ENCODE measurements around the gene DENND1A. TPM values are rescaled to one million over a fixed set of nuclear protein-coding genes. Genes with fewer than 3 reads are reported as not detected.

The DENND1A gene
- total RNA-seq, 4 donors from 2014 or later: 15.8 to 33.5 (median 23.9) TPM

GRCh38 chr9:123591283-123591682 lies 338.6 kb downstream of the DENND1A start:
- Histone ChIP-seq H3K27me3 (no peaks in the 10 kb centered on the region), H3K4me3 (no peak overlapping the region), H3K36me3 (peaks cover 7% of the 10 kb centered on the region), H3K27ac (no peak overlapping the region), H3K4me1 (no peaks in the 10 kb centered on the region), H3K9me3 (peaks cover 10% of the 10 kb centered on the region)
- 89% methylated on average over 4 of the region's 4 CpGs for WGBS
- TF ChIP-seq CTCF (IDR thresholded peaks at IDR 0.05): no peak
- TF ChIP-seq POLR2AphosphoS5 (IDR thresholded peaks at IDR 0.05): no peak
- no peak for TF ChIP-seq POLR2A (IDR thresholded peaks at IDR 0.05)
- TF ChIP-seq EP300 (IDR thresholded peaks at IDR 0.05): no peak
- no peak for DNase-seq (ENCODE audit: low spot score in 2 of 2)

- no peak for TF ChIP-seq POLR2A (IDR thresholded peaks at IDR 0.05)
- no peak for TF ChIP-seq POLR2AphosphoS5 (IDR thresholded peaks at IDR 0.05)
- no peak for TF ChIP-seq EP300 (IDR thresholded peaks at IDR 0.05)
- TF ChIP-seq CTCF (IDR thresholded peaks at IDR 0.05): no peak
- peaks cover 10% of the 10 kb centered on the region for H3K9me3 ChIP-seq
- H3K4me1 ChIP-seq: no peaks in the 10 kb centered on the region
- H3K36me3 ChIP-seq: peaks cover 7% of the 10 kb centered on the region
- no peaks in the 10 kb centered on the region for H3K27me3 ChIP-seq
- H3K4me3 ChIP-seq: no peak overlapping the region
- H3K27ac ChIP-seq: no peak overlapping the region
- 87% methylated on average over 3 of the region's 3 CpGs for WGBS
- DNase-seq (ENCODE audit: low spot score in 2 of 2): no peak
Observed at GRCh38 chr9:123590499-123590898, 339.4 kb downstream of the DENND1A start.

- TF ChIP-seq POLR2A (IDR thresholded peaks at IDR 0.05): no peak
- no peak for TF ChIP-seq EP300 (IDR thresholded peaks at IDR 0.05)
- TF ChIP-seq CTCF (IDR thresholded peaks at IDR 0.05): no peak
- no peak for TF ChIP-seq POLR2AphosphoS5 (IDR thresholded peaks at IDR 0.05)
- H3K27ac ChIP-seq: no peak overlapping the region
- H3K4me1 ChIP-seq: no peaks in the 10 kb centered on the region
- WGBS: 89% methylated on average over 8 of the region's 8 CpGs
- H3K27me3 ChIP-seq: no peaks in the 10 kb centered on the region
- no peak for DNase-seq (ENCODE audit: low spot score in 2 of 2)
- peaks cover 10% of the 10 kb centered on the region for H3K9me3 ChIP-seq
- no peak overlapping the region for H3K4me3 ChIP-seq
- H3K36me3 ChIP-seq: peaks cover 1% of the 10 kb centered on the region
Observed at GRCh38 chr9:123589361-123590239, 340.3 kb downstream of the DENND1A start.

GRCh38 chr9:123586275-123586674 lies 343.7 kb downstream of the DENND1A start:
- no peaks in the 10 kb centered on the region for H3K4me1 ChIP-seq
- no peaks in the 10 kb centered on the region for H3K27me3 ChIP-seq
- DNase-seq (ENCODE audit: low spot score in 2 of 2): no peak
- H3K27ac ChIP-seq: no peak overlapping the region
- no peak overlapping the region for H3K4me3 ChIP-seq
- TF ChIP-seq POLR2AphosphoS5 (IDR thresholded peaks at IDR 0.05) (no peak), CTCF (IDR thresholded peaks at IDR 0.05) (no peak), EP300 (IDR thresholded peaks at IDR 0.05) (no peak), POLR2A (IDR thresholded peaks at IDR 0.05) (no peak)
- WGBS: 95% methylated on average over 5 of the region's 5 CpGs
- peaks cover 10% of the 10 kb centered on the region for H3K9me3 ChIP-seq
- H3K36me3 ChIP-seq: peaks cover 8% of the 10 kb centered on the region
